Uterus (tissue), 4 donors: ENCODE measurements around the gene AKAP1. TPM values are rescaled to one million over a fixed set of nuclear protein-coding genes. Genes with fewer than 3 reads are reported as not detected.

ENCODE experiments used
- DNase-seq, 2 donors: peaks; one replicate each; pipeline ENCODE4 v3.0.0-alpha.2; 2019 to 2020
- H3K27ac ChIP-seq, 2 donors: fragments of 200-600 bp; sonication (generic); 1 replicate in 1 of 2; 2 replicates in 1 of 2; pipeline ENCODE4 v1.5.1; 2016 to 2018
- H3K27me3 ChIP-seq, 2 donors: fragments of 200-600 bp; sonication (generic); one replicate each; pipeline ENCODE4 v1.5.1; 2018 to 2019; ENCODE audit warnings: control low read depth in 1 of 2
- H3K36me3 ChIP-seq, 2 donors: fragments of 200-600 bp; sonication (generic); one replicate each; pipeline ENCODE4 v1.5.1; 2019; ENCODE audit warnings: control low read depth in 1 of 2
- H3K4me1 ChIP-seq, 2 donors: fragments of 200-600 bp; sonication (generic); one replicate each; pipeline ENCODE4 v1.5.1; 2018 to 2019; ENCODE audit warnings: control low read depth in 1 of 2
- H3K4me3 ChIP-seq, 2 donors: fragments of 200-600 bp; sonication (generic); 1 replicate in 1 of 2; 2 replicates in 1 of 2; pipeline ENCODE4 v1.5.1; 2018 to 2019; ENCODE audit warnings: mild to moderate bottlenecking in 1 of 2
- H3K9me3 ChIP-seq, 2 donors: fragments of 200-600 bp; sonication (generic); one replicate each; pipeline ENCODE4 v1.5.1; 2019; ENCODE audit warnings: control low read depth in 1 of 2
- CTCF ChIP-seq, 4 experiments: fragments of 200-600 bp in 2 of 4; fragments of 450-650 bp in 2 of 4; sonication (generic) in 2 of 4; IDR thresholded peaks; one replicate each; pipeline ENCODE4 v1.5.1; 2016 to 2019; ENCODE audit warnings: antibody characterized with exemption in 4 of 4, mild to moderate bottlenecking in 2 of 4, moderate library complexity in 1 of 4
- POLR2A ChIP-seq, 2 donors: fragments of 450-650 bp; IDR thresholded peaks; one replicate each; pipeline ENCODE4 v1.6.1; 2016; ENCODE audit warnings: antibody characterized with exemption in 2 of 2, mild to moderate bottlenecking in 1 of 2, moderate library complexity in 1 of 2
- intact Hi-C: fragments of 100-400 bp; cut with DNase I; formaldehyde crosslinking; loops from one replicate; pipeline ENCODE4 v1.15.1; 2023; ENCODE audit warnings: low total_unique reads
- total RNA-seq, 4 donors: library from RNA; depleted of rRNA in 3 of 4; stranded (reverse); fragments of >200 nt in 3 of 4; gene quantifications; one replicate each; pipeline versions ENCODE4 v1.1.0 to v1.2.4, GENCODE V29; 2014 to 2023
- donor health status: DM: yes; HTN: yes; CAD: no.

The AKAP1 gene
- total RNA-seq, 4 donors from 2014 or later = 7.1 to 264 (median 37.4) TPM

- H3K36me3 ChIP-seq = no peaks in the 10 kb centered on the region
- H3K9me3 ChIP-seq = no peaks in the 10 kb centered on the region
- H3K4me3 ChIP-seq = no peak overlapping the region
- H3K4me1 ChIP-seq = no peaks in the 10 kb centered on the region
- no peaks in the 10 kb centered on the region for H3K27me3 ChIP-seq
- TF ChIP-seq CTCF (IDR thresholded peaks at IDR 0.05) (peak; percentile 50 to 86 (median 58)), POLR2A (IDR thresholded peaks at IDR 0.05) (no peak)
- H3K27ac ChIP-seq = no peak overlapping the region
- intact Hi-C loops = no loop called here
- DNase-seq = peak; percentile 38 to 56
Observed at GRCh38 chr17:57114085-57114673, 29.1 kb downstream of the AKAP1 start.

DNA sequence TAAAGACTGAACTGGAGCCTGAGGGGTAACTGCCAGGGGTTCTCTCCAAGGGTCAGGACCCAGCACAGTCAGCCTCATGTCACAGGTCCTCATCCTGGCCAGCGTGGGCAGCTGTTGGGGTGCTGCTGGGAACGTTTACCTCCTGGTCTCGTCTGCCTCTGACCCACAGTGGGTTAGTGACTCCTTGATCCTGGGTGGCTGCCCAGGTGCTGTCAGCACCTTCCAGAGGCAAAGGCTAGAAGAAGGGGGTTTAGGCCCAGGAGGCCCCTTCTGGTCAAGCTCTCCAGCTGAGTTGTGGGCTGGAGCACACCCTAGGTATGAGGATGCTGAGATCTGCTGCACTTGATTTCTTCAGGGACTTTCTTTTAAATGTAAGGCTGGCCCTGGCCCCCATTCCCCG is 30.3 kb downstream of the AKAP1 start:
- intact Hi-C loops = no loop called here
- Histone ChIP-seq H3K9me3 (no peaks in the 10 kb centered on the region), H3K27ac (no peak overlapping the region), H3K36me3 (no peaks in the 10 kb centered on the region), H3K27me3 (no peaks in the 10 kb centered on the region), H3K4me1 (no peaks in the 10 kb centered on the region), H3K4me3 (no peak overlapping the region)
- no peak for DNase-seq
- TF ChIP-seq POLR2A (IDR thresholded peaks at IDR 0.05) = no peak

GRCh38 chr17:57115916-57116315 is 30.9 kb downstream of the AKAP1 start:
- DNase-seq = no peak
- intact Hi-C loops = no loop called here
- Histone ChIP-seq H3K27ac (no peak overlapping the region), H3K9me3 (no peaks in the 10 kb centered on the region), H3K36me3 (no peaks in the 10 kb centered on the region), H3K27me3 (no peaks in the 10 kb centered on the region), H3K4me3 (no peak overlapping the region), H3K4me1 (no peaks in the 10 kb centered on the region)
- TF ChIP-seq CTCF (IDR thresholded peaks at IDR 0.05) (no peak), POLR2A (IDR thresholded peaks at IDR 0.05) (no peak)

DNA sequence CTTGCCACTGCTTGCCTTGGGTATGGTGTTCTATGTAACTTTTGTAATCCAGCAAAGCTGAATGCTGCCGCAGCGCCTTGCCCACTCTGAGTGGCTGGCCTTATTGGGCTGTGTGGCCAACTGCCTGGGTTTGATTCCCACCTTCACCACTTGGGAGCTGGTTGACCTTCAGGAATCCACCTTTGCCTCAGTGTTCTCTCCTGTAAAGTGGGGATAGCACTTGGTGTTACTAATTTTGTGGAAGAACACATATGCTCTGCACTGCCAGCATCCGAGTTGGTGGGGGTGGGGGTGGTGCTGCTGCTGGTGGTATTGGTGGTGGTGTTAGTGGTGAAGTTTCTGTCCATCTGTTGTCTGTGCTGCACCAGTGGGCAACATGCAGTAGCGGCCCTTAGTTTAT is 32.8 kb downstream of the AKAP1 start:
- H3K27ac ChIP-seq = no peak overlapping the region
- no peak for DNase-seq
- no peaks in the 10 kb centered on the region for H3K9me3 ChIP-seq
- intact Hi-C loops = no loop called here
- H3K27me3 ChIP-seq = no peaks in the 10 kb centered on the region
- no peak for TF ChIP-seq POLR2A (IDR thresholded peaks at IDR 0.05)
- TF ChIP-seq CTCF (IDR thresholded peaks at IDR 0.05) = no peak
- H3K4me3 ChIP-seq = no peak overlapping the region
- no peaks in the 10 kb centered on the region for H3K4me1 ChIP-seq
- H3K36me3 ChIP-seq = no peaks in the 10 kb centered on the region

- Histone ChIP-seq H3K27ac (no peak overlapping the region), H3K4me3 (no peak overlapping the region), H3K4me1 (no peaks in the 10 kb centered on the region), H3K27me3 (no peaks in the 10 kb centered on the region), H3K36me3 (no peaks in the 10 kb centered on the region), H3K9me3 (no peaks in the 10 kb centered on the region)
- TF ChIP-seq CTCF (IDR thresholded peaks at IDR 0.05) (no peak), POLR2A (IDR thresholded peaks at IDR 0.05) (no peak)
- intact Hi-C loops = no loop called here
- DNase-seq = no peak
Observed at GRCh38 chr17:57120814-57121213, 35.8 kb downstream of the AKAP1 start.
